Pons (tissue), 1 donor: ENCODE measurements around the gene SULT1C4.
"Not testable (repeated sequence)": the region's sequence is repeated elsewhere in the genome, so short reads cannot be mapped to it uniquely, and the experiment has no call there.

Source experiments
- DNase-seq: peaks from one replicate; pipeline ENCODE4 v3.0.0-alpha.2; 2016; ENCODE audit warnings: low spot score

Gene SULT1C4

GRCh38 chr2:108413711-108414095 lies 35.9 kb downstream of the SULT1C4 start:
- DNase-seq, result no peak

GRCh38 chr2:108414256-108414876 lies 36.6 kb downstream of the SULT1C4 start:
- no peak for DNase-seq

- DNase-seq, result no peak
Measured at GRCh38 chr2:108414945-108415344, 37.2 kb downstream of the SULT1C4 start.

GRCh38 chr2:108417254-108417653 lies 39.5 kb downstream of the SULT1C4 start:
- no peak for DNase-seq

- no peak for DNase-seq
Measured at GRCh38 chr2:108418416-108418815, 40.7 kb downstream of the SULT1C4 start.

- no peak for DNase-seq
Measured at GRCh38 chr2:108423067-108423466, 45.3 kb downstream of the SULT1C4 start.

GRCh38 chr2:108423502-108424251 lies 45.9 kb downstream of the SULT1C4 start:
- DNase-seq, result no peak

- DNase-seq, result no peak
Measured at GRCh38 chr2:108428286-108429009, 50.7 kb downstream of the SULT1C4 start.

- DNase-seq, result not testable (repeated sequence)
Measured at GRCh38 chr2:108435578-108435977, 57.8 kb downstream of the SULT1C4 start.

- no peak for DNase-seq
Measured at GRCh38 chr2:108436976-108437375, 59.2 kb downstream of the SULT1C4 start.
